CD14-positive monocyte (primary cell): ENCODE measurements around the gene CNNM3. TPM values are rescaled to one million over a fixed set of nuclear protein-coding genes. Genes with fewer than 3 reads are reported as not detected.

Experiments used
- DNase-seq, 3 donors: peaks; one replicate each; pipeline ENCODE4 v3.0.0-alpha.2; 2011 to 2022
- H2AFZ ChIP-seq: 2 replicates; pipeline ENCODE4 v1.6.0; 2012; ENCODE audit warnings: mild to moderate bottlenecking, low read depth, low read length, inconsistent platforms; ENCODE audit not compliant: insufficient read depth, poor library complexity, severe bottlenecking
- H3K27ac ChIP-seq, 2 donors: 1 replicate in 1 of 2; 2 replicates in 1 of 2; pipeline ENCODE4 v1.5.1; 2012 to 2013; ENCODE audit warnings: low read length in 2 of 2, control low read depth in 1 of 2, inconsistent platforms in 1 of 2, low read depth in 1 of 2, mild to moderate bottlenecking in 1 of 2
- H3K27me3 ChIP-seq, 2 donors: one replicate each; pipeline versions ENCODE4 v1.6.0 to v1.6.1; 2011 to 2013; ENCODE audit warnings: low read length in 2 of 2; ENCODE audit not compliant: control insufficient read depth in 2 of 2, insufficient read depth in 2 of 2
- H3K36me3 ChIP-seq, 2 donors: replicated peaks in 1 of 2; 1 replicate in 1 of 2; 2 replicates in 1 of 2; pipeline versions ENCODE4 v1.5.1 to v1.6.1; 2012 to 2013; ENCODE audit warnings: low read length in 2 of 2, control low read depth in 1 of 2, inconsistent platforms in 1 of 2, mild to moderate bottlenecking in 1 of 2; ENCODE audit not compliant: insufficient read depth in 2 of 2, control insufficient read depth in 1 of 2
- H3K4me1 ChIP-seq, 2 donors: 1 replicate in 1 of 2; 2 replicates in 1 of 2; pipeline versions ENCODE4 v1.5.1 to v1.6.1; 2012 to 2013; ENCODE audit warnings: low read length in 2 of 2, control low read depth in 1 of 2, inconsistent platforms in 1 of 2, mild to moderate bottlenecking in 1 of 2, moderate library complexity in 1 of 2; ENCODE audit not compliant: insufficient read depth in 2 of 2, control insufficient read depth in 1 of 2
- H3K4me2 ChIP-seq: replicated peaks from 2 replicates; pipeline ENCODE3; 2012; ENCODE audit warnings: low read length, moderate library complexity, mild to moderate bottlenecking; ENCODE audit not compliant: poor library complexity, severe bottlenecking; ENCODE audit errors: extremely low read depth
- H3K4me3 ChIP-seq, 3 experiments: fragments of 200-600 bp in 1 of 3; sonication (generic) in 1 of 3; replicated peaks in 1 of 3; 1 replicate in 2 of 3; 2 replicates in 1 of 3; pipeline ENCODE4 v1.5.1; 2011 to 2013; ENCODE audit warnings: low read length in 3 of 3, mild to moderate bottlenecking in 3 of 3, control low read depth in 2 of 3, low read depth in 2 of 3, inconsistent platforms in 1 of 3, moderate library complexity in 1 of 3
- H3K79me2 ChIP-seq: 2 replicates; pipeline ENCODE4 v1.6.0; 2012; ENCODE audit warnings: mild to moderate bottlenecking, control low read depth, inconsistent platforms, low read length, moderate library complexity; ENCODE audit not compliant: insufficient read depth
- H3K9ac ChIP-seq: 2 replicates; pipeline ENCODE4 v1.6.0; 2017; ENCODE audit warnings: low read length, mild to moderate bottlenecking; ENCODE audit not compliant: insufficient read depth, poor library complexity, severe bottlenecking
- H3K9me3 ChIP-seq, 2 donors: replicated peaks in 1 of 2; 1 replicate in 1 of 2; 2 replicates in 1 of 2; pipeline versions ENCODE4 v1.5.1 to v1.6.1; 2012 to 2013; ENCODE audit warnings: low read length in 2 of 2, control low read depth in 1 of 2; ENCODE audit not compliant: control insufficient read depth in 1 of 2, insufficient read depth in 1 of 2
- H4K20me1 ChIP-seq: 2 replicates; pipeline ENCODE4 v1.6.0; 2012; ENCODE audit warnings: mild to moderate bottlenecking, low read length, control low read depth, moderate library complexity; ENCODE audit not compliant: insufficient read depth
- H3K27ac Mint-ChIP-seq, 7 donors: one replicate each; pipeline ENCODE4 v1.8.0; 2020; ENCODE audit warnings: mild to moderate bottlenecking in 7 of 7, mixed read lengths in 7 of 7, moderate library complexity in 6 of 7, inconsistent platforms in 2 of 7
- H3K27me3 Mint-ChIP-seq, 3 donors: one replicate each; pipeline ENCODE4 v1.8.0; 2021 to 2022; ENCODE audit warnings: low read depth in 3 of 3, mild to moderate bottlenecking in 3 of 3, mixed read lengths in 3 of 3, moderate library complexity in 3 of 3, inconsistent platforms in 1 of 3
- H3K36me3 Mint-ChIP-seq, 2 donors: one replicate each; pipeline ENCODE4 v1.8.0; 2020; ENCODE audit warnings: mixed read lengths in 2 of 2, inconsistent platforms in 1 of 2, mild to moderate bottlenecking in 1 of 2
- H3K4me1 Mint-ChIP-seq: one replicate; pipeline ENCODE4 v1.8.0; 2020; ENCODE audit warnings: mild to moderate bottlenecking, mixed read lengths
- H3K4me3 Mint-ChIP-seq, 2 donors: one replicate each; pipeline ENCODE4 v1.8.0; 2020; ENCODE audit warnings: mild to moderate bottlenecking in 2 of 2, mixed read lengths in 2 of 2, moderate library complexity in 1 of 2
- H3K9me3 Mint-ChIP-seq, 7 donors: one replicate each; pipeline ENCODE4 v1.8.0; 2020 to 2022; ENCODE audit warnings: mixed read lengths in 7 of 7, mild to moderate bottlenecking in 6 of 7, moderate library complexity in 6 of 7, inconsistent platforms in 2 of 7
- CTCF ChIP-seq: fragments of 200-600 bp; IDR thresholded peaks from one replicate; pipeline ENCODE4 v1.8.0; 2022; ENCODE audit warnings: antibody characterized with exemption, mild to moderate bottlenecking
- WGBS: methylation state at CpG from one replicate; pipeline ENCODE4 v1.1.5; 2013; ENCODE audit warnings: missing lambda C conversion rate; ENCODE audit not compliant: insufficient coverage; 5-methylcytosine and 5-hydroxymethylcytosine counted together
- intact Hi-C, 2 donors: fragments of 100-400 bp; cut with micrococcal nuclease; formaldehyde crosslinking; loops; one replicate each; pipeline versions ENCODE4 v1.15.0 to v1.15.1; 2023
- polyA plus RNA-seq, 3 donors: library from polyadenylated mRNA; depleted of rRNA in 1 of 3; unstranded in 2 of 3; stranded (reverse) in 1 of 3; fragments of 300-500 nt in 2 of 3; fragments of >200 nt in 1 of 3; fragmentation: Illumina TruSeq in 2 of 3; gene quantifications; 1 replicate in 2 of 3; 2 replicates in 1 of 3; pipeline ENCODE4 v1.2.3, GENCODE V29; 2012 to 2021

The CNNM3 gene
- polyA plus RNA-seq, 3 donors: 1.2 to 12.0 (median 4.9) TPM

GRCh38 chr2:96846825-96847224, 30.8 kb downstream of the CNNM3 start:
- H3K4me2 ChIP-seq: no peak overlapping the region
- Mint-ChIP-seq H3K4me3 (no peak overlapping the region), H3K27me3 (peaks cover 1 to 2% (median 1%) of the 10 kb centered on the region in 3 donors), H3K9me3 (no peaks in the 10 kb centered on the region), H3K36me3 (peaks cover 28 to 60% of the 10 kb centered on the region in 2 donors), H3K4me1 (peaks cover 4% of the 10 kb centered on the region), H3K27ac (no peak overlapping the region)
- H3K4me3 ChIP-seq: no peak overlapping the region
- no peaks in the 10 kb centered on the region for H3K79me2 ChIP-seq
- no peaks in the 10 kb centered on the region for H3K4me1 ChIP-seq
- peaks cover 24 to 44% of the 10 kb centered on the region in 2 donors for H3K36me3 ChIP-seq
- no CpG with 5 or more reads among the region's 5 CpGs for WGBS
- H3K9me3 ChIP-seq: no peaks in the 10 kb centered on the region
- no peak overlapping the region for H2AFZ ChIP-seq
- intact Hi-C loops: no loop called here
- H3K27me3 ChIP-seq: no peaks in the 10 kb centered on the region
- no peak for DNase-seq
- H3K27ac ChIP-seq: no peak overlapping the region
- TF ChIP-seq CTCF: no peak
- no peaks in the 10 kb centered on the region for H4K20me1 ChIP-seq
- no peak overlapping the region for H3K9ac ChIP-seq

- H4K20me1 ChIP-seq: no peaks in the 10 kb centered on the region
- Mint-ChIP-seq H3K4me3 (no peak overlapping the region), H3K4me1 (peaks cover 4% of the 10 kb centered on the region), H3K27ac (peak overlapping the region in 2 of 7 donors; percentile 23), H3K36me3 (peaks cover 31 to 65% of the 10 kb centered on the region in 2 donors), H3K27me3 (peaks cover 1 to 2% (median 1%) of the 10 kb centered on the region in 3 donors), H3K9me3 (peaks cover 0 to 1% (median 0%) of the 10 kb centered on the region in 7 donors)
- no peaks in the 10 kb centered on the region for H3K27me3 ChIP-seq
- H3K79me2 ChIP-seq: no peaks in the 10 kb centered on the region
- TF ChIP-seq CTCF: no peak
- WGBS: 88% methylated on average over 8 of the region's 10 CpGs
- H3K4me2 ChIP-seq: no peak overlapping the region
- H3K9ac ChIP-seq: no peak overlapping the region
- DNase-seq: no peak
- no peaks in the 10 kb centered on the region for H3K9me3 ChIP-seq
- no peak overlapping the region for H3K27ac ChIP-seq
- no peak overlapping the region for H2AFZ ChIP-seq
- intact Hi-C loops: no loop called here
- H3K4me3 ChIP-seq: no peak overlapping the region
- peaks cover 24 to 52% of the 10 kb centered on the region in 2 donors for H3K36me3 ChIP-seq
- H3K4me1 ChIP-seq: no peaks in the 10 kb centered on the region
Observed at GRCh38 chr2:96847586-96847985, 31.5 kb downstream of the CNNM3 start.
